Inferior parietal cortex (tissue), 1 donor: Measurements from ENCODE around the gene TMEM260.

Experiments used
- DNase-seq: peaks from one replicate; pipeline ENCODE4 v3.0.0-alpha.2; 2016; ENCODE audit errors: extremely low spot score

The TMEM260 gene

DNA sequence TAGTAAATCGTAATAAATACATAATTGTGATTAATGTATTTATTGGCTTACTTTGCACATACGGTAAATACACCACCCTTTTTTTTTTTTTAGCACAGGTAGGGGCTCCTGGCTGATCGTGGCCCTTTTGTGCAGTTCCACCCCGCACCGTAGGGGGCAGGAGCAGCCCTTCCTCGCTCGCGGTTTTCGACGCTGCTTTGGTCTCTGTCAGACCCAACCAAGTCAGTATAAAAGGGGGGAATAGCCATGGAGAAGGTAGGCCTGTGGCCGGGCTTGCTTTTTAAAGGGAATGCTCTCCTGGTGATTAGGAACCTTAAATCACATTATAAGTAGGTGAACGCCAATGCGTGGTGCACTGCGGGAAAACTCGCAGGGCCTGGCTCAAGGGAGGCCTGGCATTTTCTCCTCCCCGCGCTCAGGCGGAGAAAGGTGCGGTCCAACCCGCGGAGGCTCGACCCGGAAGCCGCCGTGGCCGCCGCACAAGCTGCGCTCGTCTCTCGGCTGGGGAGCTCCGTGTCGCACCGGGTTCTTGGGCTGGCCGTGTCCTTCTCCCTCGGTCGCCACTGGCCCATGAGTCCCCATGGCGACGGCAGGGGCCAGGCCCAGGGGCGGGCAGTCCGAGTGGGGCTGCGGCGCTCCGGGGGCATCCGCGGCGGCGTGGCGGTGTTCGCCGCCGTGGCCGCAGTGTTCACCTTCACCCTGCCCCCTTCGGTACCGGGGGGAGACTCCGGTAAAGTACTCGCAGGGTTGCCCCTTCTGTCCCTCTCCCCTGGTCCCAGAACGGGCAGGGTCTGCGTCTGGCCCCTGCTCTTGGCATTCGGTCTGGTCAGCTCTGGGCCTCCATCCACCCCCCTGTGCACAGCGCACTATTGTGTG, at the start of gene TMEM260:
TMEM260 (plus strand) TSS at position 454 of the 876 bp plus-strand sequence; CDS start at position 571, 117 bp downstream.
- peak; percentile 93 for DNase-seq

DNA sequence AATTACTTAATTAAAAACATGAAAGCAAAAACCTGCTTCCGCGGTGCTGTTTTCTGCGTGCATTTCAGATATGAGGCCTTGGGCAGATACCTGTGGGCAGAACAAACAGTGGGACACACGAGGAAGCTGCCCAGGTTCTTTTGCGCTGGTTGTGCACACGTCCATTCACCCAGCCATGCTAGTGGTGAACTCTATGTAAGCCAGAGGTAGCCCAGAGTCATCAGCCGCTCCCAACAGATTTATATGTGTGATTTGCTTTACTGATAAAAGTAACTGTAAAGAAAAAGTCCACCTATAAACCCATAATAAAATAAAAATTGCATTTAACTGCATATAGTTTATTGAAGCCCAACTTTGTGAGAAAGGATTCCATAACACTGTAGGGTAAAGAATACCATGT, 47.1 kb upstream of the TMEM260 start:
- DNase-seq = no peak

DNA sequence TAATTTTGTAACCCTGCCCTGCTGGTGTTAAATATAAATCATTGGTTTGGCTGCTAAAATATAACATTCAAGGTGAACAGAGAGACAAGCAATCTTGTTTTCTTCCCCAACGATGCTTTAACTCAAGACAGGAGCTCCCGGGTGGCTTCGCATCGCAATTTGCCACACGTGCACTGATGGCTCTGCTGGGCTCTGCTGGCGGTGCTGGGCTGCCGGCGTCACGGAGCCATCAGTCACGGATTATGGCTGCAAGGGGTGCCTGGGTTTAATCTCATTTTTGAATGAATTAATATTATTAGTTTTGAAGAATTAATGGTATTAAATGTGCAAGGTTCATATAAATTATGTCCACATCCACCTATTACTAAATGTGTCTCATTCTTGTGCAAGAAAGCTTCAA, 44.9 kb upstream of the TMEM260 start:
- no peak for DNase-seq

DNA sequence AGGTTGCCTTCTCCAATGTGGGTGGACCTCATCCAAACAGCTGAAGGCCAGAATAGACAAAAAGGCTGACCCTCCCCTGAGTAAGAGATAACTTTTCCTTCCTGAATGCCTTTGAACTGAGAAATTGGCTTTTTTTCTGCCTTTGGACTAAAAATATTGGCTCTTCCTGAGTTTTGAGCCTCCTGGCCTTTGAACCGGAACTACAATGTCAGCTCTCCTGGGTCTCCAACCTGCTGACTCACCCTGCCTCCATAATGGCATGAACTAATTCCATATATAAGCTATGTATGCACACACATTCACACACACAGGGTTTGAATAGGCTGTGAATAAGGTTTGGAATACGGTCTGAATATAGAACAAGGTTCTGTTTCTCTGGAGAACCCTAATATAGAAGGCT, 39.7 kb upstream of the TMEM260 start:
- no peak for DNase-seq

DNA sequence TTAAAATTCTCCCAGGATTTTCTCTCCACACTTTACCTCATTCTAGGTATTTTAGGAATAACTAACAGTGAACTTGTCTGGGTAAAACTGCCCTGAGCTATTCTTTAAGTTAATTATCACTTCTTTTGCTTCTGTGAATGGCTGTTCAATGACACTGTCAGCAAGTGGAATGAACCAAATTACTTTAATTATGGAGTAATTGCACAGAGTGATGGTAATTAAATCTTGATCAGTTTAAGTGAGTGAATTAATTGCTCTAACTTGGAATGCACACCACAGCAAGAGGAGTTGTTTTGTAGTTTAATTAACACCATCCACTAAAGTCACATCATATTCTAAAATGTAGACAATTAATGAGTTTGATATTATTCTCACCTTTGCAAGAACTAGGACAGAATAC, 36.2 kb upstream of the TMEM260 start:
- DNase-seq = no peak

DNA sequence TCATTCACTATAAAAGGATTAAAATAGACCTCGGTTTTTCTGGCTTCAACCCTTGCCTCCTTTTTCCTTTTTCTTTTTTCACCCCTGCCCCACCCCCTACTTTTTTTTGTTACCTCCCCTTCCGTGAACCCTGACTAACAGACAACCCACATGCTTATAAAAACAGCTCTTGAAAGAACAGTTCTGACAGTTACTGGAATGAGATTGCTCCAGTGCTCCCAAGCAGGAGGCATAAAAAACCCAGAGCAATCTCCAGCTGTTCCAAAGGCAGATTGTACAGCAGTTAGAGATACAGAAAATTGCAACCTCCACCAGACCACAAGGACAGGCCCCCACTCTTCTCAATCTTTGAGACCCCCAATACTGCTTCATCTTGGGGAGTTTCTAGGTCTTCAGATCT, 29.9 kb upstream of the TMEM260 start:
- no peak for DNase-seq

DNA sequence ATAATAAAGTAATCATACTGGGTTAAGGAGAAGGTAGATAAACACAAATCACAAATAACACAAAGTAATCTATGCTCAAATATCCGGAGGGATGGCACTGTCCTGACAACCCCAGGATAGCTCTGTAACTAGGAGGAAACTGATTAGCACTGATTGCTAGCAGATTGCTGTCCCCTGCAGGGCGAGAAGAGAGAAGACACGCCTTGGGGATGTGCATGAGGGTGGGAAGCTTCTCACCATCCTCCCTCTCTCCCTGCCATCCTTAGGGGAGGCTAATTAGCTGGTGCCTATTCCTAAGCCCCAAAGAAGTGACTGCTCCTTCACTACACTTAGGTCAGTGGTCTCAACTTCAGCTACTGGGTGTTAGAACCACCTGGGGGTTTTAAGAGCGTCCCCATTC, 27.0 kb upstream of the TMEM260 start:
- no peak for DNase-seq

DNA sequence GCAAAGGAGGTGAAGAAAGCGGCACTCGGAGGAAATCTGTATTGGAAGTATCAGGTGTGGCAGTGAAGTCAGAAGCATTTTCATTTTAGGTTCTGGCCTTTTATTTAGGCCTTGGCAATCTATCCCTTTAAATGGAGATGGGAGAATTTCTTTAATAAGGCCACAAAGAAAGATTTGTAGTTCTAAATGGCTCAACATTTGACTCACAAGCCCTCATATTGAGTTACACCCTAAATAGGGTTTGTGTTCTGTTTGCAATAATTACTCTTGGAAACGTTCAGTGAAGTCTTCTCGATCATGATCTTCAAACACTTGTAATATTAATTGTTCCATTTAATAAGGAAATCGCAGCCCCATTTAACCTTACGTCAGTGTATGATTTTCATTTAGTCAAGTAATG, 25.3 kb upstream of the TMEM260 start:
- no peak for DNase-seq

DNA sequence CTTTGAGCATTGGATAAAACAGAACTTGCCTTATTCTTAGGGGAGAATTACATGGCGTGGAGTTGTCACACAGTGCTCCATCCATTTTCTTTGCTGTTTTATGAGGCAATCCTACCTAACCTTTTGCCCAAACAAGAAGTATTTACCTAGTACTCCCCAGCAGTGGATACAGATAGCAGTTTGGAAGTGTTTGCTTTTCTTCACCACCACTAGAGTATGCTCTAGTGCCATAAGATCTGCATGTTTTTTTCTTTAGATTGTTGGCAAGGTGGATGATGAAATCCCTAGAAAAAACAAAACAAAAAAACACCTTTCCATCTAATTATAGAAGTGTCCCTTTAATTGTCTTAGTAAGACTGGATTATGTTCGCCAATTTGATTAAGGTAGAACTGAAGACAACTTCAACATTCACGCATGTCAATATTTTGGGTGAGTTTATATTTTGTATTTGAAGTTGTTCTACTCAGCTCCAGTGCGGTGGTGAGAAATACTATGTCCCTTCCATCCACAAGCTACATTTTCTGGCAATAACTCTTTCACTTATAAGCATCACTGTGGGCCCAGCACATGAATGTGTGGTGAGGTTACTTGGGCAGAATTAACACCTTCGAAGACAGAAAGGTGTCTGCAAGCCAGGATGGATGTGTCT, 23.6 kb upstream of the TMEM260 start:
- DNase-seq = peak; percentile 8

DNA sequence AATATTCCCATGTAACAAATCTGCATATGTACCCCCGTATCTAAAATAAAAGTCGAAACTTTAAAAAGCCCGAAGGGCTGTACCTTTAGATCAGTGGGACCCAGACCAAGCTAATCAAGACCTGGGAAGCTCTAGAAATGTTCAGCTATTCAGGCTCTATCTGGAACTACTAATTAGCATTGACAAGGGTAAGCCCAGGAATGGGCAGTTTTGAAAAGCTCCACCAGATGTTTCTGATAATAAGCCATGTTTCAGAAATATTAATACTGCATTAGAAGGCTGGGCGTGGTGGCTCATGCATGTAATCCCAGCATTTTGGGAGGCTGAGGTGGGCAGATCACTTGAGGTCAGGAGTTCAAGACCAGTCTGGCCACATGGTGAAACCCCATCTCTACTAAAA, 20.4 kb upstream of the TMEM260 start:
- no peak for DNase-seq

DNA sequence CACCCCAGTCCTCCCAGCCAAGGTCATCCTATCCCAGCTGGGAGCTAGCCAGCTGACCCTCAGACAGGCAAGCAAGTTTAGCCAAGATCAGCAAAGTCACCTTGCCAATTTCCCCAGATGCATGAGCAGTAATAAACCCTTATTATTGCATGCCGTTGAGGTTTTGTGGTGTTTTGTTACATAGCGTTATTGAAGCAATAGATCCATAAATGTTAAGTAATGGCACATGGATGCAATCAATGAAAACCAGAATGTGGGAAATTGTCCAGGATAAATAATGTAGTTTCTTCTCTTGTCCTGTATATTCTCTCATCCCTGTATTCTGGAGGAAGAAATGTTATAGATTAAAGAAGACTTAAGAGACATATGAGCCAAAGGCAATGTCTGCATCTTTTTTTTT, 18.0 kb upstream of the TMEM260 start:
- no peak for DNase-seq

DNA sequence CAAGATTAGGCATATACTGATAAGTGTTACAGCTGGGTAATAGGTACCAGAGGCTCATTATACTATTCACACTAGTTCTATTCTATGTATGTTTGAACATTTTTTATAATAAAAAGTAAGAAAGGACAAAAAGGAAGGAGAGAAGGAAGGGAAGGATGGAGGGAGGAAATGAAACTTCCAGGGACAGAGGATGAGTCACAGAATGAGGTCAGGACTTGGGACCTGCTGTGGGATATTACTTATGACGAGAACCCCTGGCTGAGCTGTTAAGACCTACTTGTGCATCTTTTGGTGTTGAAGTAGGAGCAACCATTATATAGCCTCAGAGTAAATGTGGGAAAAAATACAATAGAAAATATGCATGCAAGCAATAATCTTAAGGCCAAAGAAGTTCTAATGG, 16.7 kb upstream of the TMEM260 start:
- DNase-seq = no peak

DNA sequence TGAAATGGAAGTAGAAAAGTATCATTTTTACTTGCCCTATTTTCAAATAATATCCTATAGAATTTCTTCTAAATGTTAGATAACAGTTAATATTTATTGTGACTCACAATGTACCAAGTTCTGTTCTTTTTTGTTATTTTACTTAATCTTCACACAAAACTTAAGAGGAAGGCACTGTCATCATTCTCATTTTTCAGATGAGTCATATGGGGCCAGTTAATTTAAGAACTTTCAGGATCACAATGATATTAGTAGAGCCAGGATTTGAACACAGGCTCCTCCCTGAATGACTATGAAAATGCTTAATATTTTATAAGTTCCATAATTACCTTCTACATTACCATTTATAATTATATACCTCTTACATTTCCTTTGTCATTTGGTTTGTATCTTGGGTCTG, 10.4 kb upstream of the TMEM260 start:
- no peak for DNase-seq

DNA sequence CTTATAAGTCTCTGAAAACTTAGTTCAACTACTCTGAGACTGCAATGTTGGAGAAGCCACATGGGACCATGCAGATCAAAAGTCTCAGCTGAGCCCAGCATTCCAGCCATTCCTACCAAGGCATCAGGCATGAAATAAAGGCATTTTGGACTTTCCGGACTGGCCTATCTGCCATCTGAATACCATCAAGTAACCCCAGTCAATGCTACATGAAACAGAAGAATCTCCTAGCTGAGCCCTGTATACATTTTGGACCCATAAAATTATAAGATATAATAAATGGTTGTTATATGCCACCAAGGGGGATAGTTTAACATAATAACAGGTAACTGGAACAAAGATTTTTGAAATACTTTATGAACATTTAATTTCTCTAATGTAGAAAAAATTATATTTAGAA, 9.3 kb upstream of the TMEM260 start:
- no peak for DNase-seq

DNA sequence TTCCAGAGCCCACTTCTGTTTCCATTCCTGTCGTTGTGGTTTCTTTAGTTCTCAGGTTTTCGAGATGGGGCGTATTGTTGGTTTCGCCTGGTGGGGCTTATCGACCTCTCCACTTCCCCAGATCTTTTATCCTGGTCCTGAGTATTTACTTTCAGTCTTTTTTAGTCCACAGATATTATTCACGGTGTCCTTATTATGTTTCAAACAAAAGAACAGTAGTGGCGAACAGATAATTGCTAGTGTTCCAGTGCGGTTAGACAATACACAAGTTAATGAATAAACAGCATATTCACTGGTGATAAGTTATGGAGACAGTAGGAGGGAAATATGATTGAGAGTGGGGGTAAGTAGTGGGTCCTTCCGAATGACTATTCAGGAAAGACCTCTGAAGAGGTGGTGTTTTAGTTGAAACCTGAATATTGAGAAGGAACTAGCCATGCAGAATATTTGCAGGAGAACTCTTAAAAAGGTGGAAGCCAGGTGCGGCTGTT, 668 bp downstream of the TMEM260 start:
- DNase-seq = no peak

DNA sequence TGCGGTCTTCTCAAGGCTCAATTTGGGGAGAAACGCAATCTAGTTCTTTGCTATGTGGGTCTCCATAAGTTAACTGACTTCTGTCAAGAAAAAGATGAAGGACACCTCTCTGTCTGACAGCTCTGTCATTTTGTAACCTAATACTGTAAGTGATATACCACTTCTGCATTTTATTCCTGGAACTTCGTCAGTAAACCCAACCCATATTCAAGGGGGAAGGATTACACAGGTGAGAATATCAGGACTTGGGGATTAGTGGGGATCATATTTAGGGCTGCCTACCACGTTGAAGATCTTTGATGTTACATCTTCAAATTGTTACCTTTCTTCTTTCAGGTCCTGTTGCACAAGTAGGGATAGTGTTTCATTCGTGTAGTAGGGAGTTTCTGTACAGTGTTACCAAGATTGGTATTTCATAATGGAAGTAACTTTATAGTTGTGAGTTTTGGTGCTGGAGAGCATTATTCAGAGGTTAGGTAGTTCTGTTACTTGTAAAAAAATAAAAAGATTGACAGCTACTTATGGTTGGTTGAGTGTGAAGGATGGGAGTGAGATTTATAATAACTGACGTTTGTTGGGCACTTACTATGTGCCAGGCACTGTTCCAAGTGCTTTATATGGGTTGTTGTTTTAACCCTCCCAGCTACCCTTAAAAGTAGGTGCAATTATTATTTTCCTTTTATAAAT, 1.6 kb downstream of the TMEM260 start:
- no peak for DNase-seq

DNA sequence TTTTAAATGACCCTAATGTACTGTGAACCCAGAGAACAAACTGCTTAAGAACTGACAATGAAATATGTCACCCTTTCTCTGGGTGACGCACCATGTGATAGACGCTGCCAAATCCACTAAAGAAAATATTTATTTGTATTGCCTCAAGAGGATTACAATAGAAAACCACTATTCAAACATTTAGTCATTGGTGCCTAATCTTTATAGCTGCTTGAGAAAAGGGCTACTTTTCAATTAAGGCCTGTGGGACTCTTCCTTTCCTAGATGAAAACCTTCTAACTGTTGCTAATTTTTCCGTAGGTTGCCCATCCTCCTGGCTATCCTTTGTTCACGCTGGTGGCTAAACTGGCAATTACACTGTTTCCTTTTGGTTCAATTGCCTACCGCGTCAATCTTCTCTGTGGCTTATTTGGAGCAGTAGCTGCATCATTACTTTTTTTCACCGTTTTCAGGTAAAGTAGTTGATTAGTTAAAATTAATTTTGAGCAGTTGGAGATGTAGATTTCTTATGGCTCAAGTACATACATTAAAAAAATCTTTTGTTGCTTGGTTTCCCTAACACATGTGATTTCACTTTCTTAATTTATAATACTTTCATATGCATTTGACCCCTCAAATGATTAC, 6.0 kb downstream of the TMEM260 start:
- no peak for DNase-seq

DNA sequence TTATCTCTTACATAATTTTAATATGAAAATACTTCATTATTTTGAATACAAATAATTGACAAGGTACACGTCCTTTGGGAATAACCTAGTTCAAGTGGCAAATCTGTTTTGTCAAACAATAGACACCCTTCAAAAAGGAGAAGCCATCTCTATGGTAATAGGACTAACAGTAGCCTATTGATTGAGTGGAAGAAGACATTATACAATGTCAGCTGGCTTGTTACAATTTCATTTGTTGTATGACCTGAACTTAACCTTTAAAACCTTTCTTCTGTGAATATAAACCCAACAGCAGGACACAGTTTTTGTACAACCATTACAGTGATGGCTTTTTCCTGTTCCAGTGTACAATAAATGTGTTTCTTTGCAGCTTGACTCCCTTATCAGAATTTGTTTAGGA, 8.1 kb downstream of the TMEM260 start:
- DNase-seq = no peak

DNA sequence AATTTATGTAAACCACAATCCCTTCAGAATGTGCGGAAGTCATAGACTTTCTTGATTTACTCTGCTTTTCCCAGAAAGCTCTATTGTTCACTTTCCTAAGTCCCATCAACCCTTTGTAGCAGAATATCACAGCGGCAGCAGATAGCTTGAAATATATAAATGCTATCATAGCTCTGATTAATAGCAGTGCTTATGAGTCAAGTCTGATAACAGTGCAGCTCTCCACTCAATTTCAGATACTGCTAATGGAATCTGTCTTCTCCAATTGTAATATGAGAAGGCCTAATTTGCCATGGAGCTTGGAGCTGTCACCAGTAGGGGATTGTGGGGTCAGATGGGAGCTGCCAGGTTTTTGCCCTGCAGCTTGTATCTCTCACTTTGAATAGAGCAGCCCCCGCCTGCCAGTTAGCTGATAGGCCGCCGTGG, 10.9 kb downstream of the TMEM260 start:
- DNase-seq = no peak

DNA sequence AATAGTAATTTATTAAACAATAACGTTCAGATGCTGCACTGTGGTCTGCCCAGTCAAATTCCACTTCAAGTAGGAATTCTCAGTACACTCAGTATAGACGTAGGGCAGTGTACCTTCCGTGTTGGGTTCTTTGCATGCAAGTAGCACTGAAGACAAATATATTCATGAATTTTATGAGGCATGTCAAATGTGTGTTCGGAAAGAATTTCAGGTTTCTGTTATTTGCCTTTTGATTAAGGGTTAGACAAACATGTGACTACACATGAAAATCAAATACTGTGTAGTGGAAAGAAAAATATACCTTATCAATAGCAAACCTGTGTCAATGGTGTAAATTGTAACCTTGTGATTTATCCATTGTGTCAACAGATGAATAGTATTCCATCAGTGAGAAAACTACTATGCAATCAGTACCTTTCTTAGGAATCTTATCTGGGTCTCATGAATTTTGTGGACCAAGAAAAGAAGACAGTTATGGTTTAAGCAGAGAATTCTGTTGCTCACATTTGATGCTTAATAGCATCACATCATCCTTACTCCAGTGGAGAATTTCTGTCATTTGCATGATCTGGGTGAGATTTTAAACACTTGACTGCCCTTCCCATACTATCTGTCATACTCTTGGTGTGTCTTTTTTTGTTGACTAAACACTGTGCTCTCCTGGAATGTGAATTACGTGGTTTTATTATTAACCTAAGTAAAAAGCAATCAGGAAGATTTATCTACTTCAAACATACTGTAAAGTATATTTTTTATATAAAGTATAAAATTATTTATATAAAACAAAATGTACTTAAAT, 13.3 kb downstream of the TMEM260 start:
- DNase-seq = no peak

DNA sequence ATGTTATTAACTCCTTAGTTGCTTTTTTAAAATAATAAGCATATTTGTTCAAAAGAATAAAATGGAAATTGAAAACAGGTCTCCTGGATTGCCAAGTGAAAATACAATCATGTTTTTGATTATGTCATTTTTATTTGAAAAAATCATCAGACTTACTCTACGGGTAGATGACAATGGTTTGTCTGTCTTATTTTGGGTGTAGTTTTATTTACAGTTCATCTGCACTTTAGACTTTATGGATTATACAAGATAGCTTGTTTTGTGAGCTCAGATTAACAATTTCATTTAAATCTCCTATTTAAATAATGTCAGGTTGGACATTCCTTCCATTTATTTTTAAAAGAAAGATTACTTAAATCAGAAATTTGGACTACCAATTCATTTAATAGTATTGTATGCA, 14.8 kb downstream of the TMEM260 start:
- DNase-seq = no peak
